GM12878 (cell line): Measurements from ENCODE around the gene LIPF. TPM values are rescaled to one million over a fixed set of nuclear protein-coding genes. Genes with fewer than 3 reads are reported as not detected.

Experiments used
- ATAC-seq: fragments of 200-7000 bp; cut with Tn5 transposase; 3 replicates; pipeline ENCODE4 v1.9.1; 2020; ENCODE audit warnings: mild to moderate bottlenecking, moderate library complexity
- BruUV-seq: library from RNA; stranded (reverse); fragments of 400-500 nt; replicated peaks from 2 replicates; lab custom pipeline; 2021; lab: Mats Ljungman, UMichigan
- CTCF ChIA-PET: fragments of 300-600 bp; sonication (Branson Sonifier 250); formaldehyde crosslinking; extraction: SDS; loops from one replicate; lab custom pipeline; 2021; ENCODE audit warnings: inconsistent platforms; lab: Yijun Ruan, JAX
- POLR2A ChIA-PET: fragments of 350-600 bp; formaldehyde crosslinking; extraction: SDS; loops from one replicate; lab custom pipeline; 2021; ENCODE audit warnings: inconsistent platforms; lab: Charles Lee
- RAD21 ChIA-PET: fragments of 300-600 bp; sonication (Branson Sonifier 250); formaldehyde crosslinking; loops from one replicate; lab custom pipeline; 2023; ENCODE audit warnings: antibody characterized with exemption; ENCODE audit not compliant: unreplicated experiment; lab: Charles Lee
- SMC1A ChIA-PET: fragments of 300-600 bp; sonication (Branson Sonifier 250); formaldehyde crosslinking; loops from one replicate; lab custom pipeline; 2023; ENCODE audit not compliant: unreplicated experiment, uncharacterized antibody; lab: Charles Lee
- DNase-seq: peaks from one replicate; pipeline ENCODE4 v3.0.0-alpha.2; 2011; ENCODE audit warnings: low read depth, low spot score
- FAIRE-seq: peaks from 3 replicates; lab custom pipeline; 2011; peaks lifted over from hg19 to GRCh38; lab: Jason Lieb, UNC
- H2AFZ ChIP-seq: 2 replicates; pipeline ENCODE4 v1.6.0; 2011; ENCODE audit warnings: low read depth, low read length, control low read depth; ENCODE audit not compliant: control insufficient read depth
- H3K27ac ChIP-seq: 2 replicates; pipeline ENCODE4 v1.5.1; 2011; ENCODE audit warnings: control low read depth; ENCODE audit not compliant: control insufficient read depth, insufficient read depth
- H3K27me3 ChIP-seq, 2 experiments: replicated peaks in 1 of 2; 2 replicates each; pipeline versions ENCODE4 v1.6.0 to v1.6.1; 2011; ENCODE audit warnings: low read length in 1 of 2; ENCODE audit not compliant: control insufficient read depth in 2 of 2, insufficient read depth in 2 of 2
- H3K36me3 ChIP-seq, 2 experiments: 2 replicates each; pipeline ENCODE4 v1.5.1; 2011; ENCODE audit warnings: low read length in 1 of 2; ENCODE audit not compliant: control insufficient read depth in 2 of 2, insufficient read depth in 2 of 2
- H3K4me1 ChIP-seq: 2 replicates; pipeline ENCODE4 v1.6.1; 2011; ENCODE audit warnings: mild to moderate bottlenecking, low read length, moderate library complexity, mixed read lengths; ENCODE audit not compliant: control insufficient read depth, insufficient read depth
- H3K4me2 ChIP-seq: 2 replicates; pipeline ENCODE4 v1.6.0; 2011; ENCODE audit warnings: control low read depth; ENCODE audit not compliant: control insufficient read depth, insufficient read depth
- H3K4me3 ChIP-seq: fragments of 200-600 bp; sonication (generic); 2 replicates; pipeline ENCODE4 v1.5.1; 2016
- H3K79me2 ChIP-seq: 2 replicates; pipeline ENCODE4 v1.6.0; 2011; ENCODE audit warnings: low read length; ENCODE audit not compliant: control insufficient read depth, insufficient read depth
- H3K9ac ChIP-seq: 2 replicates; pipeline ENCODE4 v1.8.0; 2011; ENCODE audit warnings: low read length, control low read depth, mixed read lengths; ENCODE audit not compliant: control insufficient read depth, insufficient read depth
- H3K9me3 ChIP-seq: replicated peaks from 3 replicates; pipeline ENCODE4 v1.5.1; 2011; ENCODE audit warnings: mild to moderate bottlenecking, low read length; ENCODE audit not compliant: control insufficient read depth, insufficient read depth
- H4K20me1 ChIP-seq: 2 replicates; pipeline ENCODE4 v1.6.0; 2011; ENCODE audit not compliant: control insufficient read depth, insufficient read depth
- FOXM1 ChIP-seq: IDR thresholded peaks from 2 replicates; pipeline ENCODE4 v1.6.1; 2012; ENCODE audit warnings: low read depth, mild to moderate bottlenecking, inconsistent platforms, low read length, moderate library complexity
- GABPA ChIP-seq: IDR thresholded peaks from 2 replicates; pipeline ENCODE4 v1.6.1; 2014; ENCODE audit warnings: antibody characterized with exemption, low read depth, mild to moderate bottlenecking, inconsistent platforms
- HDGF ChIP-seq: fragments of 450-650 bp; IDR thresholded peaks from 2 replicates; pipeline ENCODE4 v1.6.1; 2016; ENCODE audit warnings: antibody characterized with exemption
- JUNB ChIP-seq: IDR thresholded peaks from 2 replicates; pipeline ENCODE4 v1.6.1; 2016; ENCODE audit warnings: antibody characterized with exemption, mild to moderate bottlenecking
- MYB ChIP-seq: fragments of 150-350 bp; IDR thresholded peaks from 2 replicates; pipeline ENCODE4 v1.6.1; 2014; ENCODE audit warnings: mild to moderate bottlenecking, low read depth, low read length, borderline replicate concordance
- SRF ChIP-seq, 2 experiments: IDR thresholded peaks; 2 replicates each; pipeline ENCODE4 v1.6.1; 2011; ENCODE audit warnings: low read depth in 2 of 2, low read length in 2 of 2, mild to moderate bottlenecking in 1 of 2, moderate library complexity in 1 of 2
- TBL1XR1 ChIP-seq: IDR thresholded peaks from 2 replicates; pipeline ENCODE4 v1.6.1; 2012; ENCODE audit warnings: low read depth, low read length, improper control_type of control experiment
- USF2 ChIP-seq: IDR thresholded peaks from 2 replicates; pipeline ENCODE4 v1.6.1; 2011; ENCODE audit warnings: low read depth, low read length, improper control_type of control experiment, borderline replicate concordance
- ZBED1 ChIP-seq: IDR thresholded peaks from 2 replicates; pipeline ENCODE4 v1.6.1; 2016; ENCODE audit warnings: borderline replicate concordance
- ZBTB40 ChIP-seq: fragments of 450-650 bp; IDR thresholded peaks from 2 replicates; pipeline ENCODE4 v1.6.1; 2016; ENCODE audit warnings: mild to moderate bottlenecking, moderate library complexity, borderline replicate concordance
- WGBS: methylation state at CpG from one replicate; pipeline ENCODE4 v1.1.6; 2016; ENCODE audit warnings: low lambda C conversion rate; ENCODE audit not compliant: insufficient replicate concordance, insufficient coverage; ENCODE audit errors: missing lambda C conversion rate; 5-methylcytosine and 5-hydroxymethylcytosine counted together
- in situ Hi-C: fragments of 300-500 bp; cut with MboI; formaldehyde crosslinking; loops from 9 replicates; pipeline ENCODE4 v1.14.3; 2018; ENCODE audit warnings: mixed read lengths
- intact Hi-C: fragments of 100-400 bp; cut with micrococcal nuclease; formaldehyde crosslinking; loops from one replicate; pipeline ENCODE4 v1.14.2; 2022; ENCODE audit not compliant: unreplicated experiment
- polyA plus RNA-seq, 11 experiments: library from polyadenylated mRNA; depleted of rRNA in 4 of 11; unstranded in 6 of 11; stranded (reverse) in 5 of 11; fragments of >200 nt; fragmentation: Nextera tagmentation in 4 of 11; fragmentation: Illumina TruSeq in 1 of 11; extraction: Ambion mirVana in 4 of 11; extraction: Trizol in 1 of 11; gene quantifications; 1 replicate in 1 of 11; 2 replicates in 10 of 11; pipeline versions ENCODE4 v1.2.1 to v1.2.3, GENCODE V29; 2011 to 2016; ENCODE audit warnings: inconsistent platforms in 2 of 11, missing spikeins in 2 of 11, low read depth in 1 of 11
- total RNA-seq, 4 experiments: library from RNA; depleted of rRNA in 3 of 4; stranded (reverse); fragments of >200 nt in 3 of 4; fragmentation: Illumina TruSeq in 1 of 4; extraction: Trizol in 1 of 4; gene quantifications; 2 replicates each; pipeline versions ENCODE4 v1.2.1 to v1.2.3, GENCODE V29; 2013 to 2021
- TF ChIP-seq, protein P1 (sequence below): IDR thresholded peaks from 2 replicates; pipeline ENCODE4 v1.6.1; 2011; ENCODE audit warnings: mild to moderate bottlenecking, low read depth, low read length, moderate library complexity; ENCODE audit not compliant: insufficient replicate concordance

The LIPF gene
- total and polyA plus RNA-seq, 10 of the 15 experiments (the other 5 are each of a cell fraction or from before 2014, with no cell fraction given) = not detected

DNA sequence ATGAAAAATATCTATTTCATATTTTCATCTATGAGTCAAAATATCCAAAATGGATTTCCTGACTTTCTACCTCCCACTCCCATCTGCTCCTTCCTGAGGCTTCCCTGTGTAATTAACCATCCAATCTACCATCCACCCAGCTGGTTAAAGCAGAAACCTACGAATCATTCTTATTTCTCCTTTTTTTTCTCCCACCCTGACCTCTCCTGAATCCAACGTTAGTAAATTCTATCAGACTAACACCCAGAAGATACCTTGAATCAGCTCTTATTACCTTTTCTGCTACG is 3.7 kb upstream of the LIPF start:
- H3K9ac ChIP-seq = no peak overlapping the region
- no peak overlapping the region for H3K4me3 ChIP-seq
- SMC1A ChIA-PET = interaction anchor here (0.7 kb wide), 1 partner anchor 67 kb away, joined by 3 read pairs; no protein-coding TSS in a partner anchor
- H3K4me2 ChIP-seq = no peak overlapping the region
- ATAC-seq = no peak
- no peaks in the 10 kb centered on the region for H4K20me1 ChIP-seq
- DNase-seq = no peak
- no peak for FAIRE-seq
- no peaks in the 10 kb centered on the region for H3K9me3 ChIP-seq
- H3K27ac ChIP-seq = no peak overlapping the region
- intact Hi-C loops = no loop called here
- H3K36me3 ChIP-seq = no peaks in the 10 kb centered on the region
- TF ChIP-seq TBL1XR1 = no peak
- no peak for TF ChIP-seq ZBED1
- TF ChIP-seq, protein P1, sequence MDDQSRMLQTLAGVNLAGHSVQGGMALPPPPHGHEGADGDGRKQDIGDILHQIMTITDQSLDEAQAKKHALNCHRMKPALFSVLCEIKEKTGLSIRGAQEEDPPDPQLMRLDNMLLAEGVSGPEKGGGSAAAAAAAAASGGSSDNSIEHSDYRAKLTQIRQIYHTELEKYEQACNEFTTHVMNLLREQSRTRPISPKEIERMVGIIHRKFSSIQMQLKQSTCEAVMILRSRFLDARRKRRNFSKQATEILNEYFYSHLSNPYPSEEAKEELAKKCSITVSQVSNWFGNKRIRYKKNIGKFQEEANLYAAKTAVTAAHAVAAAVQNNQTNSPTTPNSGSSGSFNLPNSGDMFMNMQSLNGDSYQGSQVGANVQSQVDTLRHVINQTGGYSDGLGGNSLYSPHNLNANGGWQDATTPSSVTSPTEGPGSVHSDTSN = no peak
- TF ChIP-seq HDGF = no peak
- TF ChIP-seq FOXM1 = no peak
- TF ChIP-seq USF2 = no peak
- TF ChIP-seq GABPA = no peak
- no peak for TF ChIP-seq SRF (IDR thresholded peaks at IDR 0.05; ENCODE audit: low read depth in 2 of 2, low read length in 2 of 2)
- no peak for TF ChIP-seq ZBTB40
- no peak for TF ChIP-seq JUNB
- no peak for TF ChIP-seq MYB
- TF ChIP-seq, all 136 proteins: peak for 0
- no TSS peak for BruUV-seq
- WGBS = 1% methylated on average over 3 of the region's 3 CpGs
- ChIA-PET POLR2A (interaction anchor here (0.6 kb wide), 1 partner anchor 24 kb away, joined by 4 read pairs; no protein-coding TSS in a partner anchor), CTCF (interaction anchor here (1.9 kb wide), 1 partner anchor 9 kb away, joined by 4 read pairs; no protein-coding TSS in a partner anchor), RAD21 (no interaction called here)
- H2AFZ ChIP-seq = no peak overlapping the region
- no peaks in the 10 kb centered on the region for H3K4me1 ChIP-seq
- no peaks in the 10 kb centered on the region for H3K79me2 ChIP-seq
- in situ Hi-C loops = no loop called here
- no peaks in the 10 kb centered on the region for H3K27me3 ChIP-seq
